CD4-positive, alpha-beta T cell treated with Interleukin-12 subunit alpha and Interleukin-12 subunit beta, for 1 hour (primary cell): Measurements from ENCODE around the gene OSBPL7.

ENCODE experiments used
- DNase-seq: peaks from one replicate; pipeline ENCODE4 v3.0.0-alpha.2; 2020

OSBPL7 gene

DNA sequence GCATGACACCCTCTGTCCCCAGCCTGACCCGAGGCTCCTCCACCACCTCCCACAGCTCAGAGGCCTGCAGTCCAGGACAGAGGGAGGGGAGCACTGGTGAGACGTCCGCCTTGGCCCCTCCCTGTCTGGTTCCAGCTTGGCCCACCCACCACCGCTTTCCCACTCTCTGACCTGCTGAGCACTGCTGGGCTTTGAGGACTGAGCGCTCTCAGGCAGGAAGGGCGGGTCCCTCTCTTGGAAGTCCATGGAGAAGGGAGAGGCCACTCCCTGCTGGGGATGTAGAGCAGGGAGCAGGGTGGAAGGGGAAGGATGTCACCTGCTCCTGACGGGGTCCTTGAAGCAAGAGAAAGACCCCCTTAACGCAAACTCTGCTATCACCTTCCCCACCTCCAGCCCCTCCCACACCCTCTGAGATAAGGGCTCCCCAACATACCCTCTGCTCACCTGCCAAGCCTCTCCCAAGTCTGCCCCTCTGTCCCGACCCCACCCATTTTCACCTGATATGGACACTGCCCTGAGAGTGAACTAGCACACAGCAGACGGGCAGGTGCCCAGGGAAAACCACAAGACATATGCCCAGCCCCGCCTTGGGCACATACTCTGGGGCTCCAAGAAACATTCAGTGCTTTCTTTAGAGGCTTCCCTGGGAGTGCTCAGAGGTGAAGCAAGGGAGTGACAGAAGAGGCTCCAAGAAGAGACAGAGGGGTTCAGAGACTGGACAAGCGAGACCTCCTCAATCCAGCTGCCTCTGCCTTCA, 1.4 kb downstream of the OSBPL7 start:
- DNase-seq: no peak

DNA sequence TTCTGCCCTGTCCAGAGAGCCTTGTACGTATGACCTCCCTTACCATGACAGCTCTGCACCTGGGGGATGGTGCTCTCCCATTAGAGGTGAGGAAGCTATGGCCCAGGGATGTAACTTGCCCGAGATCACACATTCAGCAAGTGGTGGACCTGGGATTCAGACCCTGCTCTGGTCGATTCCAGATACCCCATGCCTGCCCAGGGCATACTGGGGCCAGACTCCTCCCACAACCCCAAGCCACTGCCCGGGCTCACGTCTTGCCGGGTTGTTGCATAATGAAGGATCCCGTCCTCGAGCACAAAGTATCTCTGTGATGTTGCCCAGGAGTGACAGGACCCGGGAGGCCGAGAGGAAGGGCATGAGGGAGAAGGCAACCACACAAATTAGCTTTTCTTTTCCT, 2.1 kb downstream of the OSBPL7 start:
- DNase-seq: no peak

DNA sequence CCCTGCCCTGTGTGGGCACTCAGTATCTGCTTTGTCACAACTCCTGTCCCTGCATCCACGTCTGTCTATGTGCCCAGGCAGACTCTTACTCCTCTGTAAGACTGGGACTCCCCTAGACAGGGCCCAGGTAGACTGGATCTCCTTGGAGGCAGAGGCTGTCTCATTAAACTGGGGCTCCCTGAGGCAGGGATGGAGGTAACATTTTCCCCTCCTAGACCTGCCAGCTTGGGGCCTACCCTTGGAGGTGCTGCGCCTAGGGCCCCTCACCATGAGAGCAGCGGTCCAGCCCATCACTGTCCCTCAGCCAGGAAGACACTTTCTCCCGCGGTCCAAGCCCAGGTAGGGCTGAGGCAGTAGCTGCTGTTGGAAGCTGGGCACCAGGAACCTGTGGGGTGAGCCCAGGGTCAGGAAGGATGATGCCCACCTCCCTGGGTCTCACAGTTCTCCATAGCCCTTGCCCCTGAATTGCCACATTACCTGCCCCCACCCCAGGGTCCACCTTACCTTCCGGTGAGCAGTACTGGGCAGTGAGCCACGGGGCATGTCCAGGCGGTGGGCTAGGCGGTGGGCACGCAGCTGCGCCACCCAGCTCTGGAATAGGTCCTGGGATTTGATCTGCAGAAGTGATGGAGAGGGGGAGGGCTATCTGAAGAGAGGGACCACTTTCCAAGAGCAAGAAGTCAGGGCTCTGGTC, 3.4 kb downstream of the OSBPL7 start:
- DNase-seq: no peak

DNA sequence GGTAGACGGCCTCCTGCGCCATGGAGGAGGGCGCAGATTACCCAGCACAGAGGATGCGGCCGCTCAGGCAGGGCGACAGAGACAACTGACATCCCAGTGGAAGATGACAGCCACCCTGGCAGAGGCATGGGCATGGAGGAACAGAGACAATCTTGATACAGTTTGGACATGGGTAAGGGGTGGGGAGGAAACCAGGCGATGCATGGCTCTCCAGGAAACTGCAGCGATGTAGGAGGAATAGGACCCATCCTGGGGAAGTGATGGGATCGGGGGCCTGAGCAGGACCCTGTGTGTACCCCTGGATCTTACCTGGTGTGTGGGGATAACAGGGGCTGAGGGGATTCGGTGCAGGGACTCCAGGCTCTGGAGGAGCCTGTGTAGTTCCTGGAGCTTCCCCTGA, 4.6 kb downstream of the OSBPL7 start:
- DNase-seq: no peak

DNA sequence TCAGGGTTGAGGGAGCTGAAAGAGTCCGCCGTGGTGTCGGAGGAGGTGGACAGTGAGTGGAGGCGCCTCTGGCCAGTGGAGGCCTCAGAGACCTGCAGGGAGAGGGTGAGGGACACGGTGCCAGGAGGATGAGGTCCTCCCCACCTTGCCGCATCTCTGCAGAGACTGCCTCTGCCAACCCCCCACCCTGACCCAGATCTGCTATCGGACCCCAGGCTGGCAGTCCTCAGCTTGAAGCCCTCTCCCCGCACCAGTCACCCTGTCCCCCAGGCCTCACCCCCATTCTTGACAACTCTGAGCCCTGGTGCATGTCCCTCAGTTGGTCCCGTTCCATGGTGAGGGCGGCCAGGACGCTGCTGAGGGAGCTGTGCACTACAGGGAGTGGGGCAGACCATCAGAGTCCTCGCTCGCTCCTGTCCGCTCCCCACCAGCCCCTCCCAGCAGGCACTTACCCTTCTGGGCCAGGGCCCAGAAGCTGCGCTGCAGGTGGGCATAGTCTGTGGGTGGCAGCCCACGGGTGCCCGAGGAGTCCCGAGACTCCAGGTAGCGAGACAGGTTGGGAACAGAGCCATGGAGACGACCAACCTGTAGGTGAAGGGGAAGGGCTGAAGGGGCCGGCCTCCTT, 5.4 kb downstream of the OSBPL7 start:
- no peak for DNase-seq

DNA sequence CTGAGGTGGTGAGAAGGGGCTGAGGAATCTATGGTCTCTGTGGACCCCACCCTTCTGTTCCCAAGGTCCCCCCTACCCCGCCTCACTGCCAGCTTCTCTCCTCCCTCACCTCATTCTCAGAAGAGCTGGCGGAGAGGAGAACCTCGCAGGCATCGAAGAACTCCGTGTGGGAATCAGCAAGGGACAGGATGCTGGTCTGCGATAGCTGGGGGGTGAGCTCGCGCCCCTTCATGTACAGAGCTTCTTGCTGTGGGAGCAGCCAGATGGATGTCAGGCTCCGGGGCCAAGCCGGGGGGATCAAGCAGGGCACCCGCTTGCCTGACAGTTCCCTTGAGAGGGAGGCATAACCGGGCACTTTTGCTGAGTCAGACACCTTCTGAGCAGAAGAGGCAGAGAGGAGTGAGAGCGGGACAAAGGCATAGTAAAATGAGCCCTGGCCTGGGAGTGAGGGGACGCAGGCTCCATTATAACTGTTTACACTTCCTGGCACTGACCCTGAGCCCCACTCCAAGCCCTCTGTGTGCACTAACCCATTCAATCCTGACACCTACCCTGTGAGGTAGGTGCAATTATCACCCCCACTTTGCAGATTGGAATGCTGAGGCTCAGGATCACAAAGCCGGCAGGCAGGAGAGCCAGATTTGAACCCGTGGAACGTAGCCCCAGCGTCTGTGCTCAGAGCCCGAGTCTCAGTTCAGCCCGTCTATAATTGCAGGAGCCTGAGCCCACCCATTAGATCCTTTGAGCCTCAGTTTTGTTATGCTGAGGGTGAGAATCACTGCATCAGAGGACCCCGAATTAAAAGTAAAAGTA, 6.3 kb downstream of the OSBPL7 start:
- DNase-seq: no peak

DNA sequence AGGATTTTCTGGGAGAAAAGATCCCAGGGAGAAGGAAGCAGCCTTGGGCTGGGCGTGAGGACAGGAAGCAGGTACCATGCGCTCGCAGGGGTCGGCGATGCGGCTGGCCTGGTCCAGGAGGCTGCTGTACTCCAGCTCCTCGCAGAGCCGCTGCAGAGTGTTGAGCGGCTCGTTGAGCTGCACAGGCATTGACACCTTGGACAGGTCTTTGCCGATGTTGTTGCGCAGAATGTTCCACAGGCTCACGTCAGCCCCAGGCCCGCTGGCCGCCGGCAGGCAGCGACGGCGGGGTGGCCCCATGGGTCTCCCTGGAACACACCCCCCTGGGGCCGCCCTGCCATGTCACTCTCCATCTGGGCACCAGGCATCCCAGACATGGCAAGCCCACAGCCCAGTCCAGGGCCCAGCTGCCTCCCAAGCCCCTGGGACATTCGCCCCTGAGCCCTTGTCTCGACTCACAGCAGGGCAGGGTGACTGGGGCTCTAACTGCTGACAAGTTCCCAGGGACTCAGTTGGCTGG, 8.0 kb downstream of the OSBPL7 start:
- DNase-seq: no peak

DNA sequence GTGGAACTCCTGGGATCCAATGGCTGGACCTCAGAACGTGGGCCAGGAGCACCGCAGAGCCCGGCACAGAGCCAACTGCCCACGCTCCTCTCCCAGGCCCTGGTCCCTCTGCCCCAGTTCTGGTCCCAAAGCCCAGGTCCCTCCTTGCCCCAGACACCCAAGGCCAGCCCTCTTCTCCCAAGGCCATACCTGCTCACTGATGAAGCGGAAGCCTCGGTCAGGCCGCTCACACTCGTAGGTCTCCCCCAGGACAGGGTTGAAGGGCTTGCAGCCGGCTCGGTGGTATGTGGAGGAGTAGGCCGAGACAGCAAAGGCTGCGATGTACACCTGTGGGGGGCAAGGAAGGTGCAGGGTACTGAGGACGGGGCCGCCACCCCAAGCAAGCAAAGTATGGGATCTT, 8.5 kb downstream of the OSBPL7 start:
- DNase-seq: no peak

DNA sequence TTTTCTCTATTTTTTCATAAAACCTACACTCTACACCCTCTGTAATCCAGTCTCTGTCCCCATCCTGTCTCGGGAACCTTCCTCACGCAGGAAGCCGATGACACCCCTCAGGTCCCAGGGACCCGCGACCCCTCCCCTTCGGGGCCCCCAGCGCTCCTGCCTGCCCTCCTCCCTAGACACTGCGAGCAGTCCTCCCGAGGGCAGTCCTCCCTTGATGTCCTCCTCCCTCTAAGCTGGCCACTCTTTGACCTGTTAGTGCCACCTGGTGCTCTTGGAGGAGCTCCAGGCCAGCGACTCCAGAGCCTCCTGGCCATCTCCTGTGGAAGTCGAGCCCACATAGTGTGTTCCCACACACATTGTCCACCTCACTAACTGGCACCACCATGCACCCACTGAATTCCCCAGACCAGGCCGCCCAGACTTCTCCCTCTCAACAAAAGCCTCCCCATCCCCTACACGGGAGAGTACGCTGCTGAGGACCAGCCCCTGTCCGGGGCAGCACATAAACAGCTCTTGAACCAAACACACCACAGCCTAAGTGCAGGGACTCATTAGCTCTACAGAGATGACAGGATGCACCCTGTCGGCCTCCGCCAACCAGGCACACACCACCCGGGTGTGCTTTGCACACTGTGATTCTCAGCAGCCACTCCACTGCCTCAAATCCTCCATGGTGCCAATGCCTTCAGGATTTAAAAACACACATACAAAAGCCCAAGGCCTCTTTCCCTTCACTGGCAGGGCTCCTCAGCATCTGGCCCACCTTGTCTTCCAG, 9.3 kb downstream of the OSBPL7 start:
- DNase-seq: no peak

DNA sequence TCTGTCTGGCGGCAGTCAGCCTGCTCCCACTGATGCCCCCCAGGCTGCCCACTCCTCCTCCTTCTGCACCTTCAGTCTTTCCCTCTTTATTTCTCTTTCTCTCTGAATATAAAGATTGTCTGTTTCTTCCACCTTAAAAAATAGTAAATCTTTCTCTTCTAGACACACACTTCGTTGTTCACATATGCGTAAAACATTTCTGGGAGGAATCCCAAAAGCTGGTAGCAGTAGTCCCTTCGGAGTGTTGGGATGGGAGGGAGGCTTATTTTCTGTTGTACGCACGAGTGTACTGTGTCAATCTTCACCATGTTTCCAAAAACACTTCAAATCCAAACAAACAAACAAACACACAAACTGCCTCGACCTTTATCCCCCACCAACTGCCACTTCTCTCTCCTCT, 9.9 kb downstream of the OSBPL7 start:
- DNase-seq: no peak

DNA sequence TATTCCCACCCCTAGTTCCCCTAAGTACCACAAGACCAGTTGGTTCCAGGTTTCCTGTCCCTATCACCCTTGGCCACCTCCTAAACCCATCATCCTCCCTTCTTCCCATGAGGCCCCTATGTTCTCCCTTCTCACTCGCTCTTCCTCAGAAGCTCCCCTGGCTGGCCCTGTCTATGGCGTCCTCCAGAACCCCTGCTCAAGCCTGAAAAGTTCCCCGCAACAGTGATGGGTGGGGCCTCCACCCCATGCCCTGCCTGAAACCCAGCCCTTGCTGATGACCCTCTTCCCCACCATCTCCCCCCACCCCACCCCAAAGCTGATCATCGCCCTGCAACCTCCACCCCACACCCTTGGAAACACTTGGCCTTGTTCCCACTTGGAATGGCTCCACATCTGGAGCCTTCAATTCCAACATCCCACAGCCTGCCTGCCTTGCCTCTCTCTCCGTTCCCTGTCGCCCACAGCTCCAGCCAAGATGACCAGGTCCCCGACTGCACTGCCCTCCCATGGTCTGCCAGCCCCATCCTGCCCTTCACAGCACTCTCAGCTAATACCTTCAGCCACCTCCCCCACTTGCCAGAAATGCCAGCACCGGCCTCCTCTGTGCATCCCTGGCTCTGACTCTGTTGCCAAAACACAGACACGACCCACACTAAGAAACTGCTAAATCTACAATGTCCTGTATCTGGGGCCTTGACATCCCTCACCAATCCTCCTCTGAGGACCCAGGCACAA, 10.5 kb downstream of the OSBPL7 start:
- no peak for DNase-seq

DNA sequence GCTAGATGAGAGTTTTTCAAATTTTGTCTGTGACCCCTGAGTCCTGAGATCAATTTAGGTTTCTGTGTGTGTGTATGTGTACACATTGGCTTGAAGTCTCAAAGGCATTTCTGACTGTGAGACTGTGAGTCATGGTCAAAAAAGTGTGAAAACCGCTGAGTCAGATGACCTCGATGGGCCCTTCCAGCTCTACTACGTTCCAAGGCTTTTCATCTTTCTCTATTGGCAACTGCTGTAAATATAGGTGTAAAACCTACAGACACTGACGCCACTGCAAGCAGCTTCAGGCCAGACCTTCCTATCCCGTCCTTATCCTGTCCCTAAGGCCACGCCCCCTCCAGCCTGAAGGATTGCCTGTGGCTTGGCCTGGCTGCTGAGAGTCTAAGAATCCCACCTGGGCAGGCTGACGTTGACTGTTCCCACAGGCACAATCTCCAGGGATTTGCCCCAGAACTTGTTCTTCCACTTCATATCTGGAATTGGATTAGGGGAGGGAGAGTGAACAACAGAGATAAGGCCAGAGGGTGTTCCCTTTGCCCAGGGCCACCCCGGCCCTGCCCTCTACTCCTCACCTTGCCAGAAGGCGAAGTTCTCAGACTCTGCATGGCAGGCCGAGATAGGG, 11.3 kb downstream of the OSBPL7 start:
- peak; percentile 55 for DNase-seq

DNA sequence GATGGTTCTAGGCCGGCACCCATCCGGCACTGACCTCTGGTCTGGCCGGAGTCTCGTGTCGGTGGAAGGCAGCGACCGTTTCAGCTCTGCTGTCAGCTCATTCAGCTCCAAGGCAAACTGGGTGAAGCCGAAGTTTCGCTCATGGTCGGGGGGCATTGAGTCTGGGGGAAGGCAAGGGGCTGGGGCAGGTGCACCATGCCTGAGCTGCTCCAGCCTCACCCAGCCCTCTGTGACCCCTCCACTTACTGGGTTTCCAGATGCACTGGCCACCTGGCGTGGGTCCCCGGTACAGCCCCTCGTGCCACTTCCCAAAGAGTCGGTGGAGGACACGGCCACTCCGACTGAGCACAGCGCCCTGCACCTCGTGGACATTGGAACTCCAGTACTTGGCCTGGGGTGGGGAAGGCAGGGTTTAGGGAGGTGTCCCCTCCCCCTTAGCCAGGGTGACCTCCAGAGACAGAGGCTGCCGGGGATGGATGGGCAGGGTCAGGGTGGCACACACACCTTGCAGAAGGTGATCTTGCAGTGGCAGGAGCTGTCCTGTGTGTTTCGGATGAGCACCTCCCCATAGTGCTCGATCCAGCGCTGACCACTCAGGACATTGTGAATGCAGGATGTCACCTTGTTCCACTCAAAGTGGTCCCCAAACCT, 12.6 kb downstream of the OSBPL7 start:
- DNase-seq: no peak

DNA sequence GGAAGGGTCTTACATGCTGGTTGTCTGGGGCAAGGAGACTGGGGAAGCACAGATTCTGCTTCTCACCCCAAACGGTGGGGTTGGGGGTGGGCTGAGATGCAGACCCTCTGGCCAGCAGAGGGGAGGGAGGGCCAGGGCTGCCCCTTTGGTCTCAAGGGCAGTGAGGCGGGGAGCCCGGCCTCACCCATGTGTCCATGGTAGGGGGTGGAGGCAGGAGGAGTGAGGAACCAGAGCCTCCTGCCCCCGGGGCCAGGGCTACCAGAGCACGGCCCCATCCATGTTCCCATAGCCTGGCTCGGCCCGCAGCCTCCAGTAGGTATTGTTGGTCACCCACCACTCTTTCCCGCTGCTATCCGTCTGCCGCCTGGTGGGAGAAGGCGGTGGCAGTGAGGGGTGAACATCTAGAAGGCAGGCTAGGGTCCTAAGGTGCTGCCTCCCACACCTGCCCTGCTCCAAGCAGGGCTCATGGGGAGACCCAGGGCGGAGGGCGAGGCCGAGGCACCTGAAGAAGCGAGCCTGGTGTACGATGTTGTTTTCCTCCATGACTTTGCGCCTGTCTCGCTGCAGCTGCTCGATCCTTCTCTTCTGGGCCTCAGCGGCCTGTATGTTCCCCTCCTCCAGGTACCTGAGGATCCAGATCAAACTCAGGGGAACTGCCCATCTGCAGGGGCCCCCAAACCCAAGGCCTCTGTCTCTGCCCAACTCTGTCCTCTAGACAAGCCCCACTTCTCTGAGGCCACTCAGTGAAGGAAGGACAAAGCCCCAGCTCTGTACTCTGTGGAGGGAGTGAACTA, 13.4 kb downstream of the OSBPL7 start:
- DNase-seq: no peak

DNA sequence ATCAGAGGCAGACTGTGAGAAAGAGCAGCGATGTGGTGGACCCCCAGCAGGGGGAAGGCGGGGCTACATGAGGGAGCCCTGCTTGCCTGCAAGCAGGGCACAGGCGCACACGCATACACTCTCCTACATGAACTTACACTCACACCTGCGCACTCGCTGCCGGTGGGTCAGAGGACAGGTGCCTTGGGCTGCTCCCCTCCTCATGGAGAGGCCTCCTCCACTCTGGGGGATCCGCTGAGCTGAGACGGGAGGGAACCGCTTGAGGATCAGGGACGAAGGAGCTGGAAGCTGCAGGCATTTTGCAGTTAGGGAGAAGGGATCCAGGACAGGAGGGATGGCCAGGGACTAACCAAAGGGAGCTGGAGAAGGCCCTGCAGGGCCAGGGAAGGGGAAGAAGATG, 14.2 kb downstream of the OSBPL7 start:
- DNase-seq: no peak

DNA sequence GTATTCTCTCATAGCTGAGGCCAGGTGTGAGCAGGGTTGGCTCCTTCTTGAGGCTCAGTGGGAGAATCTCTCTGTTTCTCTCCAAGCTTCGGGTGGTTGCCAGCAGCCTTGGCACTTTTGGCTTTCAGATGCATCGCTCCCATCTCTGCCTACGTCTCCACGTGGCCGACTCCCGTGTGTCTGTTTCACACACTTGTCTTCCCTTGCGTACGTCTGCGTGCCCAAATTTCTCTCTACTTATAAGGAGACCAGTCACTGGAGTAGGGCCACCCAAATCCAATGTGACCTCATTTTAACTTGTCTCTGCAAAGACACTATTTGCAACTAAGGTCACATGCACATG, 14.7 kb downstream of the OSBPL7 start:
- no peak for DNase-seq

DNA sequence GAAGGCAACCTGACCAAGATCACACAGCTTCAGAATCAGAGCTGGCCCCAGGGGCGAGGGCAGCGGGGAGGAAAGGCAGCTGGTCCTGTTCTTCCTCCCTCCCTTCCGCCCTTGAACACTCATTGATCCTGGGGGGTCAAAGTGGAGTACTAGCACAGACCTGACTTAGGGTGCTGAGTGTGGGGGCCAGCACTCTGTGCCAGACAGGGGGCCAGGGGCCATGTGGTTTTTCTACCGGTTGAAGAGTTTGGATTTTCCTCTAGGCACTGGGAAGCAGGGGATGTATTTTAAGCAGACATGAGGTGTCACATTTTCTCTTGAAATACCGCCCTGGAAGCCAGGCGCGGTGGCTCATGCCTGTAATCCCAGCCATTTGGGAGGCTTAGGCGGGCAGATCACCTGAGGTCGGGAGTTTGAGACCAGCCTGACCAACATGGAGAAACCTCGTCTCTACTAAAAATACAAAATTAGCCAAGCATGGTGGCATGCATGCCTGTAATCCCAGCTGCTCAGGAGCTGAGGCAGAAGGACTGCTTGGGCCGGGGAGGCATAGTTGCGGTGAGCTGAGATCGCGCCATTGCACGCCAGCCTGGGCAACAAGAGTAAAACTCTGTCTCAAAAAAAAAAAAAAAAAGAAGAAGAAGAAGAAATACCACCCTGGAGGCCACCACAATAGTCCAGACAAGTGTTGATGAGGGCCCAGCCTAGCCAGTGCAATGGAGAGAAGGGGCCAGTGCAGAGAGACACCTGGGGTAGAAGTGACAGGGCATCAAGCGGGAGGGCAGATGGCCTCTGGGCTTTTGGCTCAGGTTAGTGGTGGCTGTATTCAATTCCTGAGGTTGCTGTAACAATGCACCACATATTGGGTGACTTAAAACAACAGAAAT, 15.3 kb downstream of the OSBPL7 start:
- no peak for DNase-seq

DNA sequence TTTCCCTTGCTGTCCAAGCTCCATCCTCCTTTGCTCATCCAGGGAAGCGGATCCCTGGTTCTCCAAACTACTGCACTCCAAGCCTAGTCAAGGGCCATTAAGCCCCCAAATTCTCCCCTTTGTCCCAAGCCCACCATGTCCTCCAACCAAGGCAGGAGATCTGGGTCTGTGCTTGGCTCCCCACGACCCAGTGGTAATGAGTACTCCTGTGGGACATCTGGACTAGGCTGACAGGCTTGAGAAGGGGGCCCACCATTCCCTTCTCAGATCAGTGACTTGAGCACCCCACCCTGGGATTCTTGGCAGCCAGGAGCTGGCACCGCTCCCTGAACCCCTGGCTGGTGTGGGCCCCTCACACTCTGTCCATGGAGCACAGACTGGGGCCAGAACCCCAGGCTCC, 17.1 kb downstream of the OSBPL7 start:
- no peak for DNase-seq

DNA sequence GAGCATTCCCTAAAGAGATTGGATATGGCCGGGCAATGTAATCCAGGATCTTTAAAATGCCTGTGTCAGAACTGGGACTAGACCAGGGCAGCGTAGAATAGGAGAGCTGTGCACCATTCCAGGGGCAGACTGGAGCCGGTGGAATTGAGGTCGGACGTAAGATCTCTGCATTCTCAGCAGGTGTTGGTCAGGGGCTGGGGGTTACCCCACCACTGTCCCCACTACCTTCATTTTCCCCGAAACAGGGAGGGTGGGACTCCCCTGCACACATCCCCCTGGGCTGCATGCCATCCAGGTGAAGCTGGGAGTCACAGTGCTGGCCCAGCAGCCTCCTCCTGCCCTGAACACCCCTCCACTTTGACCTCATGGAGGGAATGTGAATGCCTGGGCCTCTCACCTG, 17.8 kb downstream of the OSBPL7 start:
- no peak for DNase-seq
